Cardiac muscle cell (in vitro differentiated cells and primary cell): ENCODE measurements around the gene STRADA. TPM values are rescaled to one million over a fixed set of nuclear protein-coding genes. Genes with fewer than 3 reads are reported as not detected.

Source experiments
- DNase-seq, 2 donors: peaks; one replicate each; pipeline versions ENCODE4 v3.0.0 to v3.0.0-alpha.2; 2010 to 2017; ENCODE audit warnings: low read depth in 1 of 2, low spot score in 1 of 2
- H3K27ac ChIP-seq: fragments of 200-600 bp; sonication (generic); 2 replicates; pipeline ENCODE4 v1.5.1; 2016
- H3K27me3 ChIP-seq: fragments of 200-600 bp; sonication (generic); 2 replicates; pipeline ENCODE4 v1.6.0; 2016; ENCODE audit warnings: control low read depth
- H3K36me3 ChIP-seq: fragments of 200-600 bp; sonication (generic); 2 replicates; pipeline ENCODE4 v1.5.1; 2016; ENCODE audit warnings: control low read depth
- H3K4me1 ChIP-seq: fragments of 200-600 bp; sonication (generic); 2 replicates; pipeline ENCODE4 v1.8.1; 2017; ENCODE audit warnings: low read depth, mild to moderate bottlenecking, mixed run types
- H3K4me3 ChIP-seq: fragments of 200-600 bp; sonication (generic); 2 replicates; pipeline ENCODE4 v1.5.1; 2016; ENCODE audit warnings: mild to moderate bottlenecking
- H3K9me3 ChIP-seq: fragments of 200-600 bp; sonication (generic); 2 replicates; pipeline ENCODE4 v1.5.1; 2017; ENCODE audit warnings: low read depth, mild to moderate bottlenecking, control low read depth
- polyA plus RNA-seq: library from polyadenylated mRNA; unstranded; fragments of >200 nt; fragmentation: Nextera tagmentation; extraction: Ambion mirVana; gene quantifications from 2 replicates; pipeline ENCODE4 v1.2.1, GENCODE V29; 2016
- total RNA-seq: library from RNA; depleted of rRNA; stranded (reverse); fragments of >200 nt; gene quantifications from 2 replicates; pipeline ENCODE4 v1.2.3, GENCODE V29; 2016
- TF ChIP-seq, protein P1 (sequence below): IDR thresholded peaks from 2 replicates; pipeline ENCODE4 v1.5.1; 2012; ENCODE audit warnings: low read depth, mild to moderate bottlenecking, low read length

STRADA gene
- total and polyA plus RNA-seq, 2 experiments from 2014 or later, result 30.3 to 53.1 TPM

DNA sequence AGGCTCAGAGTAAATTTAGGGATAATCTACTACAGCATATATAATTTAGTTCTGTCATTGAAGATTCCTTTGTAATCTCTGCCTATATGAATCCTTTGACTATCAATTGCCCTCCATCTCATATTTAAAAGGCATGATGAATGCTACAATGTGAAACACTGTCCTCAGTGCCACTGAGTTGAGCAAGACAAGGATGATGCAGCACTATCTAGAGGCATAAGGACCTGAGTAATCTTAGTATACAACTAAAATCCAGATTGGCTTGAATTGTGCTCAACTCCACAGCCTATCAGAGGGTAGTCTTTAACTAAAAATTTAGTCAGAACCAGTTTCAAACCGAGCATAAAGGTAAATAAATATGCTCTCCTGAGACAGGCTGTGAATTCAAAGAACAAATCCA lies 11.6 kb upstream of the STRADA start:
- Histone ChIP-seq H3K36me3 (peaks cover 42% of the 10 kb centered on the region), H3K27ac (no peak overlapping the region), H3K9me3 (no peaks in the 10 kb centered on the region), H3K4me3 (no peak overlapping the region), H3K27me3 (no peaks in the 10 kb centered on the region), H3K4me1 (no peaks in the 10 kb centered on the region)
- no peak for DNase-seq
- TF ChIP-seq, protein P1, sequence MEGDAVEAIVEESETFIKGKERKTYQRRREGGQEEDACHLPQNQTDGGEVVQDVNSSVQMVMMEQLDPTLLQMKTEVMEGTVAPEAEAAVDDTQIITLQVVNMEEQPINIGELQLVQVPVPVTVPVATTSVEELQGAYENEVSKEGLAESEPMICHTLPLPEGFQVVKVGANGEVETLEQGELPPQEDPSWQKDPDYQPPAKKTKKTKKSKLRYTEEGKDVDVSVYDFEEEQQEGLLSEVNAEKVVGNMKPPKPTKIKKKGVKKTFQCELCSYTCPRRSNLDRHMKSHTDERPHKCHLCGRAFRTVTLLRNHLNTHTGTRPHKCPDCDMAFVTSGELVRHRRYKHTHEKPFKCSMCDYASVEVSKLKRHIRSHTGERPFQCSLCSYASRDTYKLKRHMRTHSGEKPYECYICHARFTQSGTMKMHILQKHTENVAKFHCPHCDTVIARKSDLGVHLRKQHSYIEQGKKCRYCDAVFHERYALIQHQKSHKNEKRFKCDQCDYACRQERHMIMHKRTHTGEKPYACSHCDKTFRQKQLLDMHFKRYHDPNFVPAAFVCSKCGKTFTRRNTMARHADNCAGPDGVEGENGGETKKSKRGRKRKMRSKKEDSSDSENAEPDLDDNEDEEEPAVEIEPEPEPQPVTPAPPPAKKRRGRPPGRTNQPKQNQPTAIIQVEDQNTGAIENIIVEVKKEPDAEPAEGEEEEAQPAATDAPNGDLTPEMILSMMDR, result no peak

GRCh38 chr17:63752707-63753106 lies 11.1 kb upstream of the STRADA start:
- TF ChIP-seq, protein P1, result no peak
- H3K4me1 ChIP-seq, result no peaks in the 10 kb centered on the region

DNA sequence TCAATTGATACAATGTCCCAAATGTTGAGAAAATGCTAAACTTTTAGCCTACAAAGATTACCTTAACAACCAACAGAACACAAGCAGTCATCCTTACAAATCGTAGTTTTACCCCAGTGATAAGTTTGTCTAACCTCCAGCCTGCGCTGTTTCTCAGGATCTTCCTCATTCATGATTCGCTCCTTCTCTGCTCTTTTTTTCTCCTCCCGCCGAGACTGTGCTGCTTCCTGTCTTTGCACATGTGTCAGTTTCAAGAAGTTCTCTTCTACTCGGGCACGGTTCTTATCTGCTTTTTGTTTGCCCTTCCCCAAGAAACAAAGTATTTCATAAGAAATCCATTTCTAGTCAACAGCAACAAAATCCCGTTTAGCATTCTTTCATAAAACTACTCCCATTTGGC lies 10.2 kb upstream of the STRADA start:
- Histone ChIP-seq H3K36me3 (peaks cover 50% of the 10 kb centered on the region), H3K27me3 (no peaks in the 10 kb centered on the region)
- TF ChIP-seq, protein P1, result no peak

More at GRCh38 chr17:63752707-63753106, 11.1 kb upstream of the STRADA start:
- DNase-seq, result no peak
- H3K4me3 ChIP-seq, result no peak overlapping the region
- H3K9me3 ChIP-seq, result no peaks in the 10 kb centered on the region
- peaks cover 44% of the 10 kb centered on the region for H3K36me3 ChIP-seq
- no peak overlapping the region for H3K27ac ChIP-seq
- H3K27me3 ChIP-seq, result no peaks in the 10 kb centered on the region

GRCh38 chr17:63741143-63741407 lies 524 bp downstream of the STRADA start:
- TF ChIP-seq, protein P1, result no peak

More for the DNA sequence above, 10.2 kb upstream of the STRADA start:
- no peak overlapping the region for H3K27ac ChIP-seq
- peak in 1 of 2 donors; percentile 24 for DNase-seq
- H3K4me3 ChIP-seq, result no peak overlapping the region
- no peaks in the 10 kb centered on the region for H3K4me1 ChIP-seq
- no peaks in the 10 kb centered on the region for H3K9me3 ChIP-seq

GRCh38 chr17:63740464-63741142 lies 996 bp downstream of the STRADA start:
- peak overlapping the region; percentile 89 for H3K27ac ChIP-seq
- H3K27me3 ChIP-seq, result no peaks in the 10 kb centered on the region
- DNase-seq, result peak in 1 of 2 donors; percentile 6
- H3K4me1 ChIP-seq, result peaks cover 5% of the 10 kb centered on the region
- peak overlapping the region; percentile 84 for H3K4me3 ChIP-seq
- H3K36me3 ChIP-seq, result no peaks in the 10 kb centered on the region
- TF ChIP-seq, protein P1, result no peak
- H3K9me3 ChIP-seq, result no peaks in the 10 kb centered on the region

More at GRCh38 chr17:63741143-63741407, 524 bp downstream of the STRADA start:
- Histone ChIP-seq H3K27ac (peak overlapping the region; percentile 89), H3K9me3 (no peaks in the 10 kb centered on the region), H3K27me3 (no peaks in the 10 kb centered on the region), H3K4me3 (peak overlapping the region; percentile 84), H3K36me3 (peaks cover 3% of the 10 kb centered on the region), H3K4me1 (peaks cover 5% of the 10 kb centered on the region)
- no peak for DNase-seq
